CD4-positive, alpha-beta memory T cell (primary cell): ENCODE results near the gene EEF2K. TPM values are rescaled to one million over a fixed set of nuclear protein-coding genes. Genes with fewer than 3 reads are reported as not detected.

ENCODE experiments used
- CTCF ChIA-PET: fragments of 350-600 bp; sonication (Branson Sonifier 250); formaldehyde crosslinking; loops from one replicate; lab custom pipeline; 2021; ENCODE audit warnings: inconsistent platforms; ENCODE audit not compliant: partially characterized antibody; lab: Charles Lee
- POLR2A ChIA-PET: fragments of 350-600 bp; sonication (Branson Sonifier 250); formaldehyde crosslinking; loops from one replicate; lab custom pipeline; 2021; ENCODE audit not compliant: partially characterized antibody; lab: Charles Lee
- DNase-seq, 5 donors: peaks; one replicate each; pipeline versions ENCODE4 v3.0.0 to v3.0.0-alpha.2; 2020 to 2022; ENCODE audit warnings: mixed read lengths in 1 of 5
- H3K27ac ChIP-seq: one replicate; pipeline ENCODE4 v1.7.0; 2013; ENCODE audit warnings: low read depth, low read length
- H3K27me3 ChIP-seq: 2 replicates; pipeline ENCODE4 v1.7.0; 2013; ENCODE audit warnings: mild to moderate bottlenecking, low read length, moderate library complexity; ENCODE audit not compliant: insufficient read depth
- H3K36me3 ChIP-seq: 2 replicates; pipeline ENCODE4 v1.7.0; 2013; ENCODE audit warnings: mild to moderate bottlenecking, low read length, moderate library complexity; ENCODE audit not compliant: insufficient read depth
- H3K4me1 ChIP-seq: 2 replicates; pipeline ENCODE4 v1.7.0; 2013; ENCODE audit warnings: mild to moderate bottlenecking, low read length, moderate library complexity; ENCODE audit not compliant: insufficient read depth
- H3K4me3 ChIP-seq, 2 donors: one replicate each; pipeline ENCODE4 v1.7.0; 2013; ENCODE audit warnings: low read length in 2 of 2, mild to moderate bottlenecking in 1 of 2
- H3K9me3 ChIP-seq, 2 donors: one replicate each; pipeline ENCODE4 v1.7.0; 2013; ENCODE audit warnings: low read length in 2 of 2, control low read depth in 1 of 2; ENCODE audit not compliant: control insufficient read depth in 1 of 2
- H3K27ac Mint-ChIP-seq, 7 donors: one replicate each; pipeline ENCODE4 v1.8.0; 2020 to 2021; ENCODE audit warnings: mixed read lengths in 7 of 7, mild to moderate bottlenecking in 6 of 7, inconsistent platforms in 3 of 7, moderate library complexity in 3 of 7
- H3K27me3 Mint-ChIP-seq, 2 donors: one replicate each; pipeline ENCODE4 v1.8.0; 2020 to 2021; ENCODE audit warnings: mixed read lengths in 2 of 2
- H3K36me3 Mint-ChIP-seq, 2 donors: one replicate each; pipeline ENCODE4 v1.8.0; 2020 to 2021; ENCODE audit warnings: mixed read lengths in 2 of 2, inconsistent platforms in 1 of 2, mild to moderate bottlenecking in 1 of 2
- H3K4me1 Mint-ChIP-seq, 4 donors: one replicate each; pipeline ENCODE4 v1.8.0; 2020 to 2021; ENCODE audit warnings: mixed read lengths in 4 of 4, mild to moderate bottlenecking in 1 of 4
- H3K4me3 Mint-ChIP-seq, 8 donors: one replicate each; pipeline ENCODE4 v1.8.0; 2020 to 2021; ENCODE audit warnings: mixed read lengths in 8 of 8, mild to moderate bottlenecking in 7 of 8, moderate library complexity in 6 of 8, inconsistent platforms in 3 of 8
- H3K9me3 Mint-ChIP-seq, 8 donors: one replicate each; pipeline ENCODE4 v1.8.0; 2020 to 2021; ENCODE audit warnings: mixed read lengths in 8 of 8, mild to moderate bottlenecking in 5 of 8, inconsistent platforms in 3 of 8, moderate library complexity in 1 of 8
- intact Hi-C: fragments of 100-400 bp; cut with micrococcal nuclease; formaldehyde crosslinking; loops from one replicate; pipeline ENCODE4 v1.15.1; 2023
- polyA plus RNA-seq, 2 donors: library from polyadenylated mRNA; unstranded; fragments of 300-500 nt; fragmentation: Illumina TruSeq; gene quantifications; one replicate each; pipeline ENCODE4 v1.2.3, GENCODE V29; 2021
- total RNA-seq, 2 experiments: library from RNA; stranded (reverse); gene quantifications; one replicate each; pipeline ENCODE4 v1.2.3, GENCODE V29; 2021

EEF2K gene
- total and polyA plus RNA-seq, 4 experiments from 2014 or later: 0.77 to 20.7 (median 11.5) TPM

DNA sequence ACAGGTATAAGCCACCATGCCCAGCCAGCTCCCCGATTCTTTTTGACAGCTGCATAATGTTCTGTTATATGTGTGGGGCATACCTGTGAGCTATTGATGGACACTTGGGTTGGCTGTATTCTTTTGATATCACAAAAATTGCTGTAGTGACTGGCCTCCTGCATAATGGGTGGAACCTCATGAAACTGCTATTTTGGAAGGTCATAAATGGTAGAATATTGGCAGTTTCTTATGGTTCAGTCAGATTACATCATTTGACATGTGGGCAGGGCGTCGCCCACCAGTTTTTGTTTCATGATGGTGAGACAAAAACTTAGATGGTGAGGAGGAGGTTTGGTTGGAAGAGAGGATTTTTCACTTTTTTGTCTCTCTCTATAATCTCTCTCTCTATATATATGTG is 64.4 kb downstream of the EEF2K start:
- DNase-seq: no peak
- no peaks in the 10 kb centered on the region for H3K9me3 Mint-ChIP-seq
- Histone ChIP-seq H3K9me3 (no peaks in the 10 kb centered on the region), H3K27ac (no peak overlapping the region), H3K4me1 (no peaks in the 10 kb centered on the region), H3K36me3 (peaks cover 13% of the 10 kb centered on the region), H3K27me3 (no peaks in the 10 kb centered on the region), H3K4me3 (no peak overlapping the region)
- no peaks in the 10 kb centered on the region for H3K27me3 Mint-ChIP-seq
- intact Hi-C loops: no loop called here
- no peak overlapping the region for H3K4me3 Mint-ChIP-seq
- ChIA-PET CTCF (interaction anchor here (1.3 kb wide), 1 partner anchor 10 kb away, joined by 3 read pairs; no protein-coding TSS in a partner anchor), POLR2A (no interaction called here)
- H3K27ac Mint-ChIP-seq: peak overlapping the region in 2 of 7 donors; percentile 18 to 42
- H3K36me3 Mint-ChIP-seq: peaks cover 25 to 36% of the 10 kb centered on the region in 2 donors
- H3K4me1 Mint-ChIP-seq: peaks cover 0 to 4% (median 1%) of the 10 kb centered on the region in 4 donors

DNA sequence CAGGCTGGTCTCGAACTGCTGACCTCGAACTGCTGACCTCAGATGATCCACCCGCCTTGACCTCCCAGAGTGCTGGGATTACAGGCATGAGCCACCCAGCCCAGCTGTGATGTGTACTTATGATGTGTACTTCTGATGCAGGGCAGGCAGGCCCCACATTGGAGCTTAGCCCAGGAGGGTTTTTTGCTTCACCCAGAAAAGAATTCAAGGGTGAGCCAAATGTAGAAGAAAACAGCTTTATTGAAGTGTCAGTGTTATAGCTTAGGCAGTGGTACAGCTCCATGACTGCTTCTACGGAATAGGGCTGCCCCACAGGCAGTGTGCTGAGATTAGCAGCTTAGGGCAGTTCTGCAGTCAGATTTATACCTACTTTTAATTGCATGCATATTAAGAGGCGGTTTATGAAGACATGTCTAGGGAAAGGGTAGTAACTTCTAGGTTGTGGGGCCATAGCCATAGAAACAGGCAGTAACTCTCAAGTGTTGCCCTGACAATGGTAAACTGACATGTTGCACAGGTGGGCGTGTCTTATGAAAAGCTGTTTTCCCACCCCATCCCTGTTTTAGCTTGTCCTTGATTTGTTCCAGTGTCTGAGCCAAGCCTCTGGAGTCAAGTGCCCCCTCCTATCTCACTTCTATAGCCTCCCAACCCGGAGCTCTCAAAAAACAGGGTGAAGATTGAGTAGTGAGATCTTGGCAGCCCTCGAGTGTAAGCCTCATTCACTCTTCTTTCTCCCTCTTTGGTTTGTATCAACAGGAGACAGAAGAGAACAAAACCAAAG is 67.0 kb downstream of the EEF2K start:
- peaks cover 21 to 33% of the 10 kb centered on the region in 2 donors for H3K36me3 Mint-ChIP-seq
- Histone ChIP-seq H3K27me3 (no peaks in the 10 kb centered on the region), H3K4me1 (no peaks in the 10 kb centered on the region), H3K36me3 (peaks cover 13% of the 10 kb centered on the region), H3K4me3 (no peak overlapping the region), H3K9me3 (no peaks in the 10 kb centered on the region), H3K27ac (no peak overlapping the region)
- intact Hi-C loops: no loop called here
- DNase-seq: no peak
- H3K4me1 Mint-ChIP-seq: peaks cover 0 to 2% (median 0%) of the 10 kb centered on the region in 4 donors
- H3K4me3 Mint-ChIP-seq: no peak overlapping the region
- H3K9me3 Mint-ChIP-seq: no peaks in the 10 kb centered on the region
- POLR2A ChIA-PET: no interaction called here
- CTCF ChIA-PET: interaction anchor here (1.3 kb wide), 1 partner anchor 24 kb away, joined by 4 read pairs; the partner anchor contains the start of gene POLR3E
- H3K27me3 Mint-ChIP-seq: no peaks in the 10 kb centered on the region
- no peak overlapping the region for H3K27ac Mint-ChIP-seq

DNA sequence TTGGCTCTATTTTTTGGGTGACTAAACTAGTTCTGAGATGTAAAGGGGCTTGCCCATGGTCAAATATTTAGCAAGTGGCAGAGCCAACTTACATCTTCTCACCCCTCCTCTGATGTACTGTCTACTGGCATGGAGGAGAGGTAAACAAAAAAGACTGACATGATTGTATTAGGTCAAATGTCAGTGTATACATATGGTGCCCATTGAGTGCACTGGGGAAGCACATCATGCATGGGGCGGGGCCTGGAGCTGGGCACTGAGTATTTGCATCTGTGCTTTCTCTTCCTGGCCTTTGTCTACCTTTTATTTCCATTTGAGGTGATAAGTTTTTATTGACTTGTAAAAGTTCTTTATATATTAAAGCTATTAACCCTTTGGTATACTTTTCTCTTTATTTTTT is 68.8 kb downstream of the EEF2K start:
- CTCF ChIA-PET: no interaction called here
- no peaks in the 10 kb centered on the region for H3K9me3 ChIP-seq
- peaks cover 0 to 2% (median 0%) of the 10 kb centered on the region in 4 donors for H3K4me1 Mint-ChIP-seq
- H3K4me3 ChIP-seq: no peak overlapping the region
- H3K27me3 ChIP-seq: no peaks in the 10 kb centered on the region
- H3K36me3 ChIP-seq: peaks cover 13% of the 10 kb centered on the region
- H3K4me1 ChIP-seq: no peaks in the 10 kb centered on the region
- DNase-seq: no peak
- H3K27ac ChIP-seq: no peak overlapping the region
- H3K4me3 Mint-ChIP-seq: no peak overlapping the region
- peaks cover 19 to 30% of the 10 kb centered on the region in 2 donors for H3K36me3 Mint-ChIP-seq
- H3K27me3 Mint-ChIP-seq: no peaks in the 10 kb centered on the region
- H3K9me3 Mint-ChIP-seq: no peaks in the 10 kb centered on the region
- POLR2A ChIA-PET: no interaction called here
- intact Hi-C loops: no loop called here
- no peak overlapping the region for H3K27ac Mint-ChIP-seq

DNA sequence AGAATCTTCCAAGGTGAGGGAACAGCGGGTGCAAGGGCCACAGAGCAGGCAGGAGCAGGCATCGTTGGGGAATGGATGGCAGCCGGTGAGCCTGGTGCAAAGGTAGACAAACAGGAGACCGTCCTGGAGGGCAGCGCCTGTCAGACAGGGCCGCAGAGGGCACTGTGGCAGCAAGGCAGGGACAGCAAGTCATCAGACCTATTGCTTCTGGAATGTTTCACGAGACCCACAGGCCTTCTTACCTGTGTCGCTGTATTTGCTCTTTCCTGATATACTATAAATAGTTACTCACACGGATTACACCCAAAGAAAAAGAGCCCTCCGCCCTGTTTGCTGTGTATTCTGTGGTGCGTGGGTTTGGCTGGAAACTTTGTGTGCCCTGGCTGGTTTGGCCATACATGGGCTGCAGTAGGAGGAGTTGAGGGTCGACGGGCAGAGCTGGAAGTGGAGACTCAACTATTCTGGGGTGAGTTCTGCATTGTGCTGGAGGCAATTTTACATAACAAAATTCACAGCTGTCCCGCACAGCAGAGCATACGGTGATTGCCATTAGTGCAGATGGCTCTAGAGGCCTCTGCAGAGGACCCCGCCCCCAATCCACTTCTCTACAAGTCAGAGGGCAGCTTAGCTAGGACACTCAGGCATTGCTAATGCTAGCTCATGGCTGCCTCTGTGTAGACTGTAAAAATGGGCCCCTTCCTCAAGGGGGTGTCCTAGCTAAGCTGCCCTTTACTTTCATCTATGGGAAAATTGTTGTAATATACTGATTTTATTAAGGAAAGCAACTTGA is 72.6 kb downstream of the EEF2K start:
- Histone ChIP-seq H3K4me3 (no peak overlapping the region), H3K36me3 (peaks cover 5% of the 10 kb centered on the region), H3K4me1 (no peaks in the 10 kb centered on the region), H3K9me3 (no peaks in the 10 kb centered on the region), H3K27ac (no peak overlapping the region), H3K27me3 (no peaks in the 10 kb centered on the region)
- POLR2A ChIA-PET: interaction anchor here (0.6 kb wide), 2 partner anchors 9 to 77 kb away, joined by 4 to 6 read pairs; no protein-coding TSS in a partner anchor
- Mint-ChIP-seq H3K4me1 (no peaks in the 10 kb centered on the region), H3K9me3 (no peaks in the 10 kb centered on the region), H3K4me3 (no peak overlapping the region), H3K36me3 (peaks cover 22 to 36% of the 10 kb centered on the region in 2 donors), H3K27me3 (no peaks in the 10 kb centered on the region), H3K27ac (peak overlapping the region in 3 of 7 donors; percentile 42 to 91 (median 65))
- DNase-seq: no peak
- CTCF ChIA-PET: interaction anchor here (0.7 to 0.8 kb wide), 2 partner anchors 14 to 53 kb away, joined by 3 read pairs; no protein-coding TSS in a partner anchor
- intact Hi-C loops: no loop called here

DNA sequence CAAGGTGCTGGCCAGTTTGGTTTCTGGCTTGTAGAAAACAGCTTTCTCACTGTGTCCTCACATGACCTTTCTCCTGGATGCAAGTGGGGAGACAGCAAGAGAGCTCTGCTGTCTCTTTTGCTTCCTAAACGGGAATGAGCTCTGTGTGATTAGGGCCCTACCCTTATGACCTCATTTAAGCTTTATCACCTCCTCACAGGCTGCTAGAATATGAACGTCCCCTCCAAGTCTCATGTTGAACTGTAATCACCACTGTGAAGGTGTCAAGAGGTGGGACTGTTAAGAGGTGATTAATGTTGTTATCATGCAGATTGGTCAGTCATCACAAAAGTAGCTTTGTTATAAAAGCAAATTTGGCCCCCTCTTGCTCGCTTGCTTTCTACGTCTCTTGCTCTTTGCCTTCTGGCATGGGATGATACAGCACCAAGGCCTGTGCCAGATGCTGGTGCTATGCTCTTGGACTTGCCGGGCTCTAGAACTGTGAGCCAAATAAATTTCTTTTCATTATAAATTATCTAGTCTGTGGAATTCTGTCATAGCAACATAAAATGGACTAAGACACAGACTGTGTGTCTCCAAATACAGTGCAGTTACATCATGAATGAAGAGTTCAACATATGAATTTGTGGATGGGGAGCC is 76.3 kb downstream of the EEF2K start:
- no peak overlapping the region for H3K27ac ChIP-seq
- H3K36me3 Mint-ChIP-seq: peaks cover 28 to 43% of the 10 kb centered on the region in 2 donors
- H3K27me3 Mint-ChIP-seq: no peaks in the 10 kb centered on the region
- H3K27ac Mint-ChIP-seq: peak overlapping the region in 4 of 7 donors; percentile 6 to 78 (median 74)
- peaks cover 5% of the 10 kb centered on the region for H3K36me3 ChIP-seq
- H3K4me3 ChIP-seq: no peak overlapping the region
- no peaks in the 10 kb centered on the region for H3K9me3 ChIP-seq
- CTCF ChIA-PET: interaction anchor here (0.6 kb wide), 1 partner anchor 84 kb away, joined by 3 read pairs; no protein-coding TSS in a partner anchor
- DNase-seq: no peak
- H3K4me1 ChIP-seq: no peaks in the 10 kb centered on the region
- POLR2A ChIA-PET: no interaction called here
- H3K27me3 ChIP-seq: no peaks in the 10 kb centered on the region
- no peak overlapping the region for H3K4me3 Mint-ChIP-seq
- no peaks in the 10 kb centered on the region for H3K9me3 Mint-ChIP-seq
- no peaks in the 10 kb centered on the region for H3K4me1 Mint-ChIP-seq
- intact Hi-C loops: no loop called here

DNA sequence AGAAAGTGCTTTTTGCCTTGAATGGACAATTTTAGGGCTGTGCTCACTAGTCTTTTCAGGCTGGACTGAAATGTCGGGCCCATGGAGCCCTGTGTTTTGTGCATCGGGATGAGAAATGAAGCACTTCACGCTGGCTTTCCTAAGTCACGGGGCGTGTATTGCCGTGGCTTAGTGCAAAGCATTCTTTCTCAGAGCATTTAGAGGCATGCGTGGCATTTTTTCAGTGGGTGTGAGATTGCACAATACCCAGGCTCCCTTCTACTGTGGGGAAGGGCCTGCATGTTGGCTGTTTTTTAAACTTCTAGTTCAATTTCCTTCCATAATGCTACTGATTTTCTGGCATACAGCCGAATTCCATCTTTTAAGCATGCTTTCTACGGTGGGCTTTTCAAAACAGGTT is 78.6 kb downstream of the EEF2K start:
- Mint-ChIP-seq H3K9me3 (no peaks in the 10 kb centered on the region), H3K4me1 (no peaks in the 10 kb centered on the region), H3K36me3 (peaks cover 24 to 36% of the 10 kb centered on the region in 2 donors), H3K4me3 (no peak overlapping the region), H3K27ac (no peak overlapping the region), H3K27me3 (no peaks in the 10 kb centered on the region)
- CTCF ChIA-PET: no interaction called here
- POLR2A ChIA-PET: no interaction called here
- Histone ChIP-seq H3K27me3 (no peaks in the 10 kb centered on the region), H3K4me3 (no peak overlapping the region), H3K4me1 (no peaks in the 10 kb centered on the region), H3K36me3 (peaks cover 5% of the 10 kb centered on the region), H3K9me3 (no peaks in the 10 kb centered on the region), H3K27ac (no peak overlapping the region)
- no peak for DNase-seq
- intact Hi-C loops: no loop called here

DNA sequence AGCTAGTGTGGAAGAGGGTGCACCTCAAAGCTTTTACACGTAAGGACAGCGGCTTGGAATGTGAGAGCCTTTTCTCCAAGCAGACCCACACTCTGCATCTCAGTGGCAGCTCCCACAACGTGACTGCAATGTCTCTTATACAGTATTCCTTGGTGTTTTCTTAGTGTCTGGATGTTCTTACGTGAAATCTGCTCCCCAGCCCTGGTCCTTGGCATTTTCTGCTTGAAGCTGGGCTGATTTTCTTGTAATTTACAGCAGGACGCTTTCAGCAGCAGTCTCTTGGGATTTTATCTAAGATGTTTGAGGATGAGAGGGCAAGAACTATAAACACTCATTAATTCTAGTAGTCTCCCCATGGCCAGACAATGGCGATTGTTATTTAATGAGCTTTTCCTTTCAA is 79.0 kb downstream of the EEF2K start:
- Histone ChIP-seq H3K27ac (no peak overlapping the region), H3K36me3 (peaks cover 5% of the 10 kb centered on the region), H3K9me3 (no peaks in the 10 kb centered on the region), H3K4me3 (no peak overlapping the region), H3K4me1 (no peaks in the 10 kb centered on the region), H3K27me3 (no peaks in the 10 kb centered on the region)
- CTCF ChIA-PET: no interaction called here
- Mint-ChIP-seq H3K4me1 (no peaks in the 10 kb centered on the region), H3K27me3 (no peaks in the 10 kb centered on the region), H3K27ac (no peak overlapping the region), H3K9me3 (no peaks in the 10 kb centered on the region), H3K36me3 (peaks cover 24 to 33% of the 10 kb centered on the region in 2 donors), H3K4me3 (no peak overlapping the region)
- no peak for DNase-seq
- POLR2A ChIA-PET: no interaction called here
- intact Hi-C loops: no loop called here
